GM23338 (cell line): Measurements from ENCODE around the gene INPP5D. TPM values are rescaled to one million over a fixed set of nuclear protein-coding genes. Genes with fewer than 3 reads are reported as not detected.
A peak's percentile ranks its signal among the peaks of the same experiment; 100 is the strongest.

Experiments
- ATAC-seq: fragments of 200-7000 bp; cut with Tn5 transposase; 3 replicates; pipeline ENCODE4 v1.9.1; 2020
- DNase-seq: peaks from one replicate; pipeline ENCODE4 v3.0.0-alpha.2; 2015; ENCODE audit warnings: low spot score
- H2AFZ ChIP-seq: fragments of 200-600 bp; sonication (generic); 2 replicates; pipeline ENCODE4 v1.8.0; 2016; ENCODE audit warnings: antibody characterized with exemption, mild to moderate bottlenecking, moderate library complexity
- H3F3A ChIP-seq: fragments of 200-600 bp; sonication (generic); replicated peaks from 2 replicates; pipeline ENCODE4 v1.8.0; 2017; ENCODE audit warnings: antibody characterized with exemption, mixed run types, low read depth
- H3K27ac ChIP-seq: fragments of 200-600 bp; sonication (generic); 2 replicates; pipeline ENCODE4 v1.6.1; 2016; ENCODE audit warnings: low read depth
- H3K27me3 ChIP-seq: fragments of 200-600 bp; sonication (generic); 2 replicates; pipeline ENCODE4 v1.8.0; 2016; ENCODE audit warnings: mild to moderate bottlenecking, mixed run types, moderate library complexity; ENCODE audit not compliant: insufficient read depth
- H3K36me3 ChIP-seq: fragments of 200-600 bp; sonication (generic); 2 replicates; pipeline ENCODE4 v1.8.0; 2016; ENCODE audit warnings: mild to moderate bottlenecking; ENCODE audit not compliant: insufficient read depth
- H3K4me1 ChIP-seq: fragments of 200-600 bp; sonication (generic); 2 replicates; pipeline ENCODE4 v1.8.0; 2016; ENCODE audit warnings: mild to moderate bottlenecking, moderate library complexity; ENCODE audit not compliant: insufficient read depth
- H3K4me2 ChIP-seq: fragments of 200-600 bp; sonication (generic); 2 replicates; pipeline ENCODE4 v1.7.1; 2017; ENCODE audit warnings: mixed run types
- H3K4me3 ChIP-seq: fragments of 200-600 bp; sonication (generic); 2 replicates; pipeline ENCODE4 v1.6.1; 2016; ENCODE audit warnings: mixed run types
- H3K79me2 ChIP-seq: fragments of 200-600 bp; sonication (generic); replicated peaks from 2 replicates; pipeline ENCODE4 v1.8.0; 2017; ENCODE audit warnings: mild to moderate bottlenecking; ENCODE audit not compliant: insufficient read depth
- H3K9me2 ChIP-seq: fragments of 200-600 bp; sonication (generic); 2 replicates; pipeline ENCODE4 v1.8.0; 2017; ENCODE audit not compliant: insufficient read depth
- H4K20me1 ChIP-seq: fragments of 200-600 bp; sonication (generic); replicated peaks from 2 replicates; pipeline ENCODE4 v1.8.0; 2017; ENCODE audit warnings: mild to moderate bottlenecking; ENCODE audit not compliant: insufficient read depth
- H3K27ac Mint-ChIP-seq: 2 replicates; pipeline ENCODE4 v1.8.0; 2020; ENCODE audit warnings: inconsistent platforms, mild to moderate bottlenecking, moderate library complexity, mixed read lengths
- H3K27me3 Mint-ChIP-seq: 3 replicates; pipeline ENCODE4 v1.8.0; 2022; ENCODE audit warnings: low read depth, mild to moderate bottlenecking, moderate library complexity, mixed read lengths, inconsistent platforms; ENCODE audit not compliant: insufficient read depth, poor library complexity
- H3K36me3 Mint-ChIP-seq: 3 replicates; pipeline ENCODE4 v1.8.0; 2021; ENCODE audit warnings: low read depth, mild to moderate bottlenecking, inconsistent platforms, moderate library complexity, mixed read lengths
- H3K4me1 Mint-ChIP-seq: 3 replicates; pipeline ENCODE4 v1.8.0; 2020; ENCODE audit warnings: mild to moderate bottlenecking, inconsistent platforms, mixed read lengths
- H3K4me3 Mint-ChIP-seq: 3 replicates; pipeline ENCODE4 v1.8.0; 2021; ENCODE audit warnings: moderate library complexity, mild to moderate bottlenecking, inconsistent platforms, mixed read lengths
- H3K9me3 Mint-ChIP-seq: 3 replicates; pipeline ENCODE4 v1.8.0; 2020; ENCODE audit warnings: moderate library complexity, mild to moderate bottlenecking, inconsistent platforms, mixed read lengths
- CREB1 ChIP-seq: fragments of 250-450 bp; sonication (Bioruptor Pico); IDR thresholded peaks from 2 replicates; pipeline ENCODE4 v1.5.0; 2020; ENCODE audit warnings: low read depth, mild to moderate bottlenecking, moderate library complexity
- CTCF ChIP-seq, 2 experiments: fragments of 200-600 bp in 1 of 2; sonication (generic) in 1 of 2; conservative IDR thresholded peaks; 2 replicates each; pipeline versions ENCODE4 v1.5.1 to v1.6.1; 2016 to 2017; ENCODE audit warnings: antibody characterized with exemption in 2 of 2, low read depth in 2 of 2, mild to moderate bottlenecking in 2 of 2, moderate library complexity in 1 of 2
- EZH2 ChIP-seq: fragments of 200-600 bp; sonication (generic); IDR thresholded peaks from one replicate; pipeline ENCODE4 v1.8.0; 2017; ENCODE audit warnings: antibody characterized with exemption, mild to moderate bottlenecking, low read depth; ENCODE audit not compliant: unreplicated experiment
- EZH2phosphoT487 ChIP-seq: fragments of 200-600 bp; sonication (generic); IDR thresholded peaks from one replicate; pipeline ENCODE4 v1.8.1; 2018; ENCODE audit warnings: antibody characterized with exemption; ENCODE audit not compliant: unreplicated experiment
- NANOG ChIP-seq: IDR thresholded peaks from 2 replicates; pipeline ENCODE4 v1.6.1; 2016; ENCODE audit warnings: antibody characterized with exemption, borderline replicate concordance
- REST ChIP-seq: IDR thresholded peaks from one replicate; pipeline ENCODE4 v1.6.1; 2018; ENCODE audit warnings: antibody characterized with exemption; ENCODE audit not compliant: unreplicated experiment
- STAT1 ChIP-seq: IDR thresholded peaks from one replicate; pipeline ENCODE4 v1.6.1; 2016; ENCODE audit warnings: antibody characterized with exemption; ENCODE audit not compliant: unreplicated experiment
- ZNF114 ChIP-seq: fragments of 250-450 bp; sonication (Bioruptor Pico); IDR thresholded peaks from 2 replicates; pipeline ENCODE4 v1.5.0; 2020; ENCODE audit warnings: mild to moderate bottlenecking, moderate library complexity
- ZNF331 ChIP-seq: fragments of 250-450 bp; sonication (Bioruptor Pico); IDR thresholded peaks from 2 replicates; pipeline ENCODE4 v1.5.0; 2020; ENCODE audit warnings: low read depth, mild to moderate bottlenecking, moderate library complexity
- ZNF462 ChIP-seq: fragments of 250-450 bp; sonication (Bioruptor Pico); IDR thresholded peaks from 2 replicates; pipeline ENCODE4 v1.5.0; 2020; ENCODE audit warnings: mild to moderate bottlenecking, moderate library complexity
- polyA plus RNA-seq: library from polyadenylated mRNA; unstranded; fragments of >200 nt; fragmentation: Nextera tagmentation; extraction: Ambion mirVana; gene quantifications from 2 replicates; pipeline ENCODE4 v1.2.1, GENCODE V29; 2016
- total RNA-seq: library from RNA; depleted of rRNA; stranded (reverse); fragments of >200 nt; shearing (Covaris generic); gene quantifications from 2 replicates; pipeline ENCODE4 v1.2.3, GENCODE V29; 2014

The INPP5D gene
- total and polyA plus RNA-seq, 2 experiments from 2014 or later, result 6.6 to 8.3 TPM

GRCh38 chr2:233026198-233026813 lies 33.8 kb upstream of the INPP5D start:
- H3K4me3 Mint-ChIP-seq, result no peak overlapping the region
- ATAC-seq, result no peak
- no peak overlapping the region for H3K27ac Mint-ChIP-seq
- Histone ChIP-seq H3K4me1 (no peaks in the 10 kb centered on the region), H2AFZ (peak overlapping the region; percentile 43; the same call in 1 of the 2 replicates), H3F3A (no peaks in the 10 kb centered on the region), H3K9me2 (no peaks in the 10 kb centered on the region), H3K36me3 (no peaks in the 10 kb centered on the region), H3K4me3 (no peak overlapping the region), H4K20me1 (no peaks in the 10 kb centered on the region), H3K27me3 (no peaks in the 10 kb centered on the region), H3K27ac (no peak overlapping the region), H3K79me2 (no peaks in the 10 kb centered on the region), H3K4me2 (no peak overlapping the region)
- peaks cover 4% of the 10 kb centered on the region for H3K27me3 Mint-ChIP-seq
- no peaks in the 10 kb centered on the region for H3K36me3 Mint-ChIP-seq
- H3K9me3 Mint-ChIP-seq, result no peaks in the 10 kb centered on the region; the same call in 2 of the 3 replicates
- TF ChIP-seq CREB1 (no peak), STAT1 (no peak)
- peak; percentile 10 for DNase-seq
- H3K4me1 Mint-ChIP-seq, result peaks cover 5% of the 10 kb centered on the region

GRCh38 chr2:233029321-233029720 lies 30.8 kb upstream of the INPP5D start:
- H3K27me3 Mint-ChIP-seq, result peaks cover 7% of the 10 kb centered on the region
- H3K4me2 ChIP-seq, result no peak overlapping the region
- no peaks in the 10 kb centered on the region for H3K27me3 ChIP-seq
- DNase-seq (no peak), ATAC-seq (no peak)
- H3K4me3 ChIP-seq, result no peak overlapping the region
- no peaks in the 10 kb centered on the region for H3F3A ChIP-seq
- no peaks in the 10 kb centered on the region; the same call in 2 of the 3 replicates for H3K9me3 Mint-ChIP-seq
- no peaks in the 10 kb centered on the region for H3K4me1 ChIP-seq
- H3K4me3 Mint-ChIP-seq, result no peak overlapping the region
- no peaks in the 10 kb centered on the region for H4K20me1 ChIP-seq
- no peak overlapping the region for H3K27ac ChIP-seq
- peaks cover 15% of the 10 kb centered on the region for H3K4me1 Mint-ChIP-seq
- H3K36me3 Mint-ChIP-seq, result no peaks in the 10 kb centered on the region
- H2AFZ ChIP-seq, result no peak overlapping the region
- H3K36me3 ChIP-seq, result no peaks in the 10 kb centered on the region
- no peaks in the 10 kb centered on the region for H3K9me2 ChIP-seq
- no peak overlapping the region for H3K27ac Mint-ChIP-seq
- H3K79me2 ChIP-seq, result no peaks in the 10 kb centered on the region
- no peak for TF ChIP-seq ZNF462 (CRISPR knock-in tag)
- TF ChIP-seq CTCF (conservative IDR thresholded peaks at IDR 0.05; ENCODE audit: low read depth in 2 of 2), result no peak
- no peak for TF ChIP-seq CREB1
- no peak for TF ChIP-seq EZH2phosphoT487
- TF ChIP-seq REST, result no peak
- no peak for TF ChIP-seq ZNF331 (CRISPR knock-in tag)
- no peak for TF ChIP-seq EZH2
- no peak for TF ChIP-seq STAT1
- no peak for TF ChIP-seq NANOG
- no peak for TF ChIP-seq ZNF114 (CRISPR knock-in tag)
